ENCODE results near the gene LST1. TPM values are rescaled to one million over a fixed set of nuclear protein-coding genes. Genes with fewer than 3 reads are reported as not detected.

LST1 gene
- total and polyA plus RNA-seq, 5 donors: 7.8 to 16.6 (median 11.1) TPM

DNA sequence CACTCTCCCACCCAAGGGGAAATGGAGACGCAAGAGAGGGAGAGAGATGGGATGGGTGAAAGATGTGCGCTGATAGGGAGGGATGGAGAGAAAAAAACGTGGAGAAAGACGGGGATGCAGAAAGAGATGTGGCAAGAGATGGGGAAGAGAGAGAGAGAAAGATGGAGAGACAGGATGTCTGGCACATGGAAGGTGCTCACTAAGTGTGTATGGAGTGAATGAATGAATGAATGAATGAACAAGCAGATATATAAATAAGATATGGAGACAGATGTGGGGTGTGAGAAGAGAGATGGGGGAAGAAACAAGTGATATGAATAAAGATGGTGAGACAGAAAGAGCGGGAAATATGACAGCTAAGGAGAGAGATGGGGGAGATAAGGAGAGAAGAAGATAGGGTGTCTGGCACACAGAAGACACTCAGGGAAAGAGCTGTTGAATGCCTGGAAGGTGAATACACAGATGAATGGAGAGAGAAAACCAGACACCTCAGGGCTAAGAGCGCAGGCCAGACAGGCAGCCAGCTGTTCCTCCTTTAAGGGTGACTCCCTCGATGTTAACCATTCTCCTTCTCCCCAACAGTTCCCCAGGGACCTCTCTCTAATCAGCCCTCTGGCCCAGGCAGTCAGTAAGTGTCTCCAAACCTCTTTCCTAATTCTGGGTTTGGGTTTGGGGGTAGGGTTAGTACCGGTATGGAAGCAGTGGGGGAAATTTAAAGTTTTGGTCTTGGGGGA, 10.0 kb upstream of the LST1 start:
- DNase-seq: no peak
- H3K27me3 ChIP-seq (ENCODE audit: control insufficient read depth, insufficient read depth): no peaks in the 10 kb centered on the region
- H3K27ac ChIP-seq (ENCODE audit: low read length): no peak overlapping the region
- H3K4me1 ChIP-seq (ENCODE audit: control insufficient read depth, insufficient read depth, low read length): no peaks in the 10 kb centered on the region
- H3K9me3 ChIP-seq (ENCODE audit: control insufficient read depth, low read length): no peaks in the 10 kb centered on the region
- 65% methylated on average over 8 of the region's 8 CpGs for WGBS
- intact Hi-C loops (cut with DNase I): no loop called here
- no peak for ATAC-seq
- H3K4me3 ChIP-seq (ENCODE audit: low read length): peak overlapping the region; percentile 34

DNA sequence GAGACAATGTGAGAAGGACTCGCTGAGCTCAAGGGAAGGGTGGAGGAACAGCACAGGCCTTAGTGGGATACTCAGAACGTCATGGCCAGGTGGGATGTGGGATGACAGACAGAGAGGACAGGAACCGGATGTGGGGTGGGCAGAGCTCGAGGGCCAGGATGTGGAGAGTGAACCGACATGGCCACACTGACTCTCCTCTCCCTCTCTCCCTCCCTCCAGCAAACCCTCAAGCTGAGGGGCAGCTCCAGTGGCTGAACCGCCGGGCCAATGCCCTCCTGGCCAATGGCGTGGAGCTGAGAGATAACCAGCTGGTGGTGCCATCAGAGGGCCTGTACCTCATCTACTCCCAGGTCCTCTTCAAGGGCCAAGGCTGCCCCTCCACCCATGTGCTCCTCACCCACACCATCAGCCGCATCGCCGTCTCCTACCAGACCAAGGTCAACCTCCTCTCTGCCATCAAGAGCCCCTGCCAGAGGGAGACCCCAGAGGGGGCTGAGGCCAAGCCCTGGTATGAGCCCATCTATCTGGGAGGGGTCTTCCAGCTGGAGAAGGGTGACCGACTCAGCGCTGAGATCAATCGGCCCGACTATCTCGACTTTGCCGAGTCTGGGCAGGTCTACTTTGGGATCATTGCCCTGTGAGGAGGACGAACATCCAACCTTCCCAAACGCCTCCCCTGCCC, 9.0 kb upstream of the LST1 start:
- DNase-seq (no peak), ATAC-seq (no peak)
- intact Hi-C loops (cut with DNase I): no loop called here
- no peaks in the 10 kb centered on the region for H3K4me1 ChIP-seq (ENCODE audit: control insufficient read depth, insufficient read depth, low read length)
- no peaks in the 10 kb centered on the region for H3K27me3 ChIP-seq (ENCODE audit: control insufficient read depth, insufficient read depth)
- no peak overlapping the region for H3K4me3 ChIP-seq (ENCODE audit: low read length)
- WGBS: 87% methylated on average over 19 of the region's 19 CpGs
- no peaks in the 10 kb centered on the region for H3K9me3 ChIP-seq (ENCODE audit: control insufficient read depth, low read length)
- H3K27ac ChIP-seq (ENCODE audit: low read length): no peak overlapping the region

DNA sequence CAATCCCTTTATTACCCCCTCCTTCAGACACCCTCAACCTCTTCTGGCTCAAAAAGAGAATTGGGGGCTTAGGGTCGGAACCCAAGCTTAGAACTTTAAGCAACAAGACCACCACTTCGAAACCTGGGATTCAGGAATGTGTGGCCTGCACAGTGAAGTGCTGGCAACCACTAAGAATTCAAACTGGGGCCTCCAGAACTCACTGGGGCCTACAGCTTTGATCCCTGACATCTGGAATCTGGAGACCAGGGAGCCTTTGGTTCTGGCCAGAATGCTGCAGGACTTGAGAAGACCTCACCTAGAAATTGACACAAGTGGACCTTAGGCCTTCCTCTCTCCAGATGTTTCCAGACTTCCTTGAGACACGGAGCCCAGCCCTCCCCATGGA, 8.5 kb upstream of the LST1 start:
- ATAC-seq (no peak), DNase-seq (no peak)
- intact Hi-C loops (cut with DNase I): no loop called here
- Histone ChIP-seq H3K4me1 (ENCODE audit: control insufficient read depth, insufficient read depth, low read length) (no peaks in the 10 kb centered on the region), H3K27me3 (ENCODE audit: control insufficient read depth, insufficient read depth) (no peaks in the 10 kb centered on the region), H3K27ac (ENCODE audit: low read length) (no peak overlapping the region), H3K4me3 (ENCODE audit: low read length) (no peak overlapping the region), H3K9me3 (ENCODE audit: control insufficient read depth, low read length) (no peaks in the 10 kb centered on the region)
- 86% methylated on average over 3 of the region's 3 CpGs for WGBS

DNA sequence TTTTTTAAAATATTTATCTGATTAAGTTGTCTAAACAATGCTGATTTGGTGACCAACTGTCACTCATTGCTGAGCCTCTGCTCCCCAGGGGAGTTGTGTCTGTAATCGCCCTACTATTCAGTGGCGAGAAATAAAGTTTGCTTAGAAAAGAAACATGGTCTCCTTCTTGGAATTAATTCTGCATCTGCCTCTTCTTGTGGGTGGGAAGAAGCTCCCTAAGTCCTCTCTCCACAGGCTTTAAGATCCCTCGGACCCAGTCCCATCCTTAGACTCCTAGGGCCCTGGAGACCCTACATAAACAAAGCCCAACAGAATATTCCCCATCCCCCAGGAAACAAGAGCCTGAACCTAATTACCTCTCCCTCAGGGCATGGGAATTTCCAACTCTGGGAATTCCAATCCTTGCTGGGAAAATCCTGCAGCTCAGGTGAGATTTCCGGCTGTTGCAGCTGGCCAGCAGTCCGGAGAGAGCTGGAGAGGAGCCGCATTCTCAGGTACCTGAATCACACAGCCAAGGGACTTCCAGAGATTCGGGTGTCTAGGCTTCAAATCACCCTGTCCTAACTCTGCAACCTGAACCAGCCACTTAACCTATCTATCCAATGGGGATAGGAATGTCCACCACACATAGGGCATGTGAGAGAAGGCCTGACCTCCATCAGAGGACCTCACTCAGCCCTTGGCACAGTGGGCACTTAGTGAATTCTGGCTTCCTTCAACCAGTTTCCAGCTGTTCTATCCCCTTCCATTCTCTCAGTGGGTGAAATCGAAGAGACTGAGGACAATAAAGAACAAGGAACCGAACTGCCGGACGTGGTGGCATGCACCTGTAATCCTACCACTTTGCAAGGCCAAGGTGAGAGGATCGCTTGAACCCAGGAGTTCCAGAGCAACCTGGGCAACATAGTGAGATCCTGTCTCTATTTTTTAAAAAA, 7.6 kb upstream of the LST1 start:
- ATAC-seq (no peak), DNase-seq (no peak)
- Histone ChIP-seq H3K9me3 (ENCODE audit: control insufficient read depth, low read length) (no peaks in the 10 kb centered on the region), H3K27me3 (ENCODE audit: control insufficient read depth, insufficient read depth) (no peaks in the 10 kb centered on the region), H3K4me3 (ENCODE audit: low read length) (no peak overlapping the region), H3K4me1 (ENCODE audit: control insufficient read depth, insufficient read depth, low read length) (no peaks in the 10 kb centered on the region), H3K27ac (ENCODE audit: low read length) (no peak overlapping the region)
- intact Hi-C loops (cut with DNase I): no loop called here
- WGBS: 83% methylated on average over 12 of the region's 12 CpGs

DNA sequence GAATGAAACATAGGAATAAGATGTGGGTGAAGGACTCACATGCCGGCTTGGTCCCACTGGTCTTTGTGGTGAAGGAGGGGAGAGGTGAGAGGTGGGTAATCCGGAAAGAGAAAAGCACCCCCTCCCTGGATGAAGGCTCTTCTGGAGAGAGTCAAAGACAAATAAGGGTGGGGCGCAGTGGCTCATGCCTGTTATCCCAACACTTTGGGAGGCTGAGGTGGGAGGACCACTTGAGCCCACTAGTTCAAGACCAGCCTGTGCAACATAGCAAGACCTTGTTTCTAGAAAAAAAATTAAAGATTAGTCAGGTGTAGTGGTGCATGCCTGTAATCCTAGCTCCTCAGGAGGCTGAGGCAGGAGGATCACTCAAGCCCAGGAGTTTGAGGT, 7.0 kb upstream of the LST1 start:
- DNase-seq (no peak), ATAC-seq (no peak)
- 90% methylated on average over 3 of the region's 3 CpGs for WGBS
- H3K9me3 ChIP-seq (ENCODE audit: control insufficient read depth, low read length): no peaks in the 10 kb centered on the region
- no peaks in the 10 kb centered on the region for H3K4me1 ChIP-seq (ENCODE audit: control insufficient read depth, insufficient read depth, low read length)
- intact Hi-C loops (cut with DNase I): no loop called here
- no peaks in the 10 kb centered on the region for H3K27me3 ChIP-seq (ENCODE audit: control insufficient read depth, insufficient read depth)
- H3K27ac ChIP-seq (ENCODE audit: low read length): no peak overlapping the region
- no peak overlapping the region for H3K4me3 ChIP-seq (ENCODE audit: low read length)

DNA sequence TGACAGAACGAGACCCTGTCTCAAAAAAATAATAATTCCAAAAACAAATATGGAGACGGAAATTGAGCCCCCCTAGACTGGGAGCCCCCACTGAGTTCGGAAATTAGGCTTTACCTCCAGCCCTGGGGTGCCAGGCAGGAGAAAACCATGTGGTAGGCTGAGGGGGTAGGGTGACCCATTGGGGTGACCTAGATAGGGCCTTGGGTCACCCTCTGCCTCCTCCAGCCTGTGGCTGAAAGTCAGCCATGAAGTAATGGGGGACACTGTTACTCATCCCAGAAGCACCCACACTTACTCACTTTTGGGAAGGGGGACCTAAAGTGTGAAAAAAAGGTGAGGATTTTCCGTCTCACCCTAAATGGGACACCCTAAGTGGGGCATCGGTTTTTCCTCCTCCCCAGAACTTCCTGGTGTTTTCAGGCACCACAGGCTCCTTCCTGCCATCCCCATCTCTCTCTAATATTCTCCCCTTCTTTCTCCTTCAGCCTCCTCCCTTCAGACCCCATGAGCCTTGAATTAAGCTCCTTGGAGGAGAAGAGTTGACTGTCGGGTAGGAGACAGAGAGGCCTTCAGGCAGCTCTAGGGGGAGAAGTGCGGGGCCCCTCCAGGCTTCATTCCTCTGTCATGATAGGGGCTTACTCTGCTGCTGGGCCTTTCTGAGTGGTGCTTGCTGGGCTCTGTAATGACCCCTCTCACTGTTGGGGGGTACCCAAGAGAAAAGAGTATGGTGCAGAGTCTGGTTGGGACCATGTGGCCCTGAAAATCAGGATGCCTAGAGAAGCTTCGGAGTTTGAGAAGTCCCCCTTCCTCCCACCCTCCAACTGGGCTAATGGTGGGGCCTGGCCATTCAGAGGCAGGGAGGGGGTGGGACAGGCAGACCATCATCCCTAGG, 6.3 kb upstream of the LST1 start:
- Histone ChIP-seq H3K27me3 (ENCODE audit: control insufficient read depth, insufficient read depth) (no peaks in the 10 kb centered on the region), H3K4me1 (ENCODE audit: control insufficient read depth, insufficient read depth, low read length) (no peaks in the 10 kb centered on the region), H3K27ac (ENCODE audit: low read length) (no peak overlapping the region), H3K4me3 (ENCODE audit: low read length) (no peak overlapping the region), H3K9me3 (ENCODE audit: control insufficient read depth, low read length) (no peaks in the 10 kb centered on the region)
- 90% methylated on average over 8 of the region's 8 CpGs for WGBS
- no peak for DNase-seq
- ATAC-seq: no peak
- intact Hi-C loops (cut with DNase I): loop anchor here in 2 of 4 donors (5.0 kb wide), 1 partner anchor 32 kb away; the partner anchor contains the start of genes ATP6V1G2 (in 2 of the 2) and NFKBIL1 (in 2 of the 2)

DNA sequence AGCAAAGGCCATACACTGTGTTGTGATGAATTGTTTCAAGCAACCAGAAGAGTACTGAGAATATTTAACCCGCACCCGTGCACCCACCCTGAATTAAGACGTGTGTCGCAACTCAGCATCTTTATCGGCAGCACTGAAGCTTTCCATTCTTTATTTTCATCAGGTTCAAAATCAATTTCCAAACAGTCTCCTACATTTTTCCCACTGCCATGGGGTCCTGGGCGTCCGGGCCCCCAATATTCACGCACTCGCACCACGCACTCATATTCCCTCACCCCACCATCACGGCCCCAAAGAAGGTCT, 5.7 kb upstream of the LST1 start:
- no peaks in the 10 kb centered on the region for H3K4me1 ChIP-seq (ENCODE audit: control insufficient read depth, insufficient read depth, low read length)
- no peak overlapping the region for H3K27ac ChIP-seq (ENCODE audit: low read length)
- WGBS: 38% methylated on average over 11 of the region's 11 CpGs
- DNase-seq (no peak), ATAC-seq (no peak)
- H3K4me3 ChIP-seq (ENCODE audit: low read length): peak overlapping the region; percentile 72
- no peaks in the 10 kb centered on the region for H3K27me3 ChIP-seq (ENCODE audit: control insufficient read depth, insufficient read depth)
- H3K9me3 ChIP-seq (ENCODE audit: control insufficient read depth, low read length): no peaks in the 10 kb centered on the region
- intact Hi-C loops (cut with DNase I): loop anchor here in 2 of 4 donors (5.0 kb wide), 1 partner anchor 33 kb away; the partner anchor contains the start of genes ATP6V1G2 (in 2 of the 2) and NFKBIL1 (in 2 of the 2)

DNA sequence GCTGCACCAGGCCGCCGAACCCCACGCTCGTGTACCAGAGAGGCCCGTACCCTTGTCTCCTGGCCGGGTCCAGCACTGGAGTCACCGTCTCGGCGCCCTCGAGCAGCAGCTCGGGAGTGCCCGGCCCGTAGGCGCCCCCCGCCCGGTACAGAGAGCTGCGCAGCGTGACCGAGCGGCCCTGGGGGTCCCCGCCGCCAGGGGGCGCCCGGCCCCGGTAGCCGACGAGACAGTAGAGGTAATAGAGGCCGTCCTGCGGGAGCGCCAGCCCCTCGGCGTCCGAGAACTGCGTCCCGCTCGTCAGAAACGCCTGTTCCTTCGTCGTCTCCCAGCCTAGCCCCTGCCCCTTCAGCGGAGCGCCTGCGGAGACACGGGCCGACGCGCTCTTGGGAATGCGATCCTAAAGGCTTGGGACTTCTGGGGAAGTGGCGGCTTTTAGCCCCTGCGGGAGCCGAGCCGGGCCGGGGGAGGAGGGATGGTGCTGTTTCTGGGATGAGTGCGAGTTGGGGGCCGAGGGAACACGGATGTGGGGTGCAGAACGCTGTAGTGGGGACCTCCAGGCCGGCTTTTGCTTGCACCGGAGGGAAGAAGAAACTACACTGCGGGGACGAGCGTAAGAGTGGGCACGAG, 5.2 kb upstream of the LST1 start:
- Histone ChIP-seq H3K27me3 (ENCODE audit: control insufficient read depth, insufficient read depth) (no peaks in the 10 kb centered on the region), H3K9me3 (ENCODE audit: control insufficient read depth, low read length) (no peaks in the 10 kb centered on the region), H3K27ac (ENCODE audit: low read length) (peak overlapping the region; percentile 77), H3K4me3 (ENCODE audit: low read length) (peak overlapping the region; percentile 72), H3K4me1 (ENCODE audit: control insufficient read depth, insufficient read depth, low read length) (no peaks in the 10 kb centered on the region)
- peak; percentile 98 for ATAC-seq
- DNase-seq: peak; percentile 89 to 97 (median 97)
- intact Hi-C loops (cut with DNase I): loop anchor here in 2 of 4 donors (5.0 kb wide), 1 partner anchor 34 kb away; the partner anchor contains the start of genes ATP6V1G2 (in 2 of the 2) and NFKBIL1 (in 2 of the 2)
- WGBS: under 1% methylated on average over 62 of the region's 62 CpGs

DNA sequence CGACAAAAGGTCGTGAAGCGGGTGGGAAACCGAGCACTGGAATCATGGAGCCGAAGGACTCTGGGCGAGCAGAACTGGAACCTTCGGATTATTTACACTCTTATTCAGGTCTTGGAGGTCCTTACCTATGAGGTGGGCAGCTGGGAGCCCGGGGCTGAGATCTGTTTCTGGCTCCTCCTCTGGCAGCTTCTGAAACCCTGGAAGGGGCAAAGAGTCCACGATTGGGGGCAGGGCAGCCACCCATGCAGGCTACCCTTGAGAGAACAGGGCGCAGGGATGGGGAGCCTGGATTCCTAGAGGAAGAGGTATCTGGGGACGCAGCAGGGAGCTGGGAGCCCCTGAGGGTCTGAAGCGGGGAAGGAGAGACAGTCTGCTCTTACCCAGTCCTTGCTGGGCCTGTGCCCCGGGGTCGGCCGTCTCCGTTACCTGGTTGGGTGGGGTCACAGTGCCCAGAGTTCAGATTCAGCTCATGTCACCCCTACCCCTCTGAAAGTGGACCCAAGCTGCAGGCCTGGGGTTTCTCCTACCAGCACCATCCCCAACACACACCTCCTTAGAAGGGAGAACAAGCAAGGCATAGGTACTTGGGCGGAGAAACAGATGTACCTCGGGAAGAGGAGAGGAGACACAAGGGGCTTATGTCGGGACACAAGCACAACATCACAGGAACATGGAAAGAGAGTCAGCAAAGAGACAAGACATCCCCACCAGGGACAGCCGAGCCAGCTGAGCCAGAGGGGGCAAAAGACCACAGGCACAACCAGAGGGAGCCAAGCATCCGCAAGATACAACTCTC, 4.4 kb upstream of the LST1 start:
- H3K27me3 ChIP-seq (ENCODE audit: control insufficient read depth, insufficient read depth): no peaks in the 10 kb centered on the region
- H3K4me1 ChIP-seq (ENCODE audit: control insufficient read depth, insufficient read depth, low read length): no peaks in the 10 kb centered on the region
- peak; percentile 13 to 20 for ATAC-seq
- 24% methylated on average over 21 of the region's 21 CpGs for WGBS
- no peaks in the 10 kb centered on the region for H3K9me3 ChIP-seq (ENCODE audit: control insufficient read depth, low read length)
- intact Hi-C loops (cut with DNase I): loop anchor here in 2 of 4 donors (5.0 kb wide), 1 partner anchor 34 kb away; the partner anchor contains the start of genes ATP6V1G2 (in 2 of the 2) and NFKBIL1 (in 2 of the 2)
- peak overlapping the region; percentile 77 for H3K27ac ChIP-seq (ENCODE audit: low read length)
- H3K4me3 ChIP-seq (ENCODE audit: low read length): peak overlapping the region; percentile 72
- peak in 2 of 3 donors; percentile 22 to 67 for DNase-seq
